ENCODE results near the gene BTBD9.

Gene BTBD9

DNA sequence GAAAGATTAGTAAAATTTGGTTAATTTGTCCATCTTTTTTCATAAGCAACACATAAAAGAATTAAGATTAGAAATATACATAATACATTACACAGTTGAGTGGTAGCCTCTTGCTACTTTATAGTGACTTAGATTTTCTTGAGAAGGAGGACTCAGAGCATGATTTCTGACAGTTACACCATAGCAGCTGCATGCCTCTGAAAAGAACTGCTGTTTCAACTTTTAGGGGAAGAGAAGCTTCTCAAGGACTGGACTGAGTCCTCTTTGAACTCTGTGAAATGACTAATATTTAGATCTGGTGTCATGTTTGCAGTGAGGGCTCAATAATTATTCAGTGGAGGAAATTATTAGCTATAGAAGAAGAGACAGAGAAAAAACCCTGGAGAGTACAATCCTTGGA, 272.5 kb downstream of the BTBD9 start:
- Histone ChIP-seq H3K27ac (no peak overlapping the region), H3K9ac (ENCODE audit: insufficient read length) (no peak overlapping the region), H3K36me3 (ENCODE audit: insufficient read depth, low read length) (no peaks in the 10 kb centered on the region), H3K4me3 (no peak overlapping the region), H3K9me3 (ENCODE audit: low read depth, low read length) (no peaks in the 10 kb centered on the region)
- DNase-seq (ENCODE audit: low read depth, low spot score), result no peak
- no peak for TF ChIP-seq EZH2 (IDR thresholded peaks at IDR 0.05)

- no peaks in the 10 kb centered on the region for H3K36me3 ChIP-seq (ENCODE audit: insufficient read depth, low read length)
- H3K4me3 ChIP-seq, result no peak overlapping the region
- no peak for TF ChIP-seq EZH2 (IDR thresholded peaks at IDR 0.05)
- TF ChIP-seq FOXP2 (optimal IDR thresholded peaks at IDR 0.05; ENCODE audit: control extremely low read depth, extremely low read length, insufficient read depth), result no peak
- TF ChIP-seq POLR2AphosphoS5 (IDR thresholded peaks at IDR 0.05; ENCODE audit: borderline replicate concordance, low read depth, low read length), result no peak
- no peaks in the 10 kb centered on the region for H3K9me3 ChIP-seq (ENCODE audit: low read depth, low read length)
- H3K9ac ChIP-seq (ENCODE audit: insufficient read length), result no peak overlapping the region
- DNase-seq (ENCODE audit: low read depth, low spot score), result no peak
- H3K27ac ChIP-seq, result no peak overlapping the region
Measured at GRCh38 chr6:38366234-38366633, 273.5 kb downstream of the BTBD9 start.

- no peaks in the 10 kb centered on the region for H3K36me3 ChIP-seq (ENCODE audit: insufficient read depth, low read length)
- no peak for DNase-seq (ENCODE audit: low read depth, low spot score)
- TF ChIP-seq FOXP2 (optimal IDR thresholded peaks at IDR 0.05; ENCODE audit: control extremely low read depth, extremely low read length, insufficient read depth) (no peak), POLR2AphosphoS5 (IDR thresholded peaks at IDR 0.05; ENCODE audit: borderline replicate concordance, low read depth, low read length) (no peak), EZH2 (IDR thresholded peaks at IDR 0.05) (no peak)
- H3K27ac ChIP-seq, result no peak overlapping the region
- H3K4me3 ChIP-seq, result no peak overlapping the region
- H3K9ac ChIP-seq (ENCODE audit: insufficient read length), result no peak overlapping the region
- H3K9me3 ChIP-seq (ENCODE audit: low read depth, low read length), result no peaks in the 10 kb centered on the region
Measured at GRCh38 chr6:38364775-38365174, 275.0 kb downstream of the BTBD9 start.

- TF ChIP-seq FOXP2 (optimal IDR thresholded peaks at IDR 0.05; ENCODE audit: control extremely low read depth, extremely low read length, insufficient read depth) (no peak), EZH2 (IDR thresholded peaks at IDR 0.05) (no peak), POLR2AphosphoS5 (IDR thresholded peaks at IDR 0.05; ENCODE audit: borderline replicate concordance, low read depth, low read length) (no peak)
- 0 out of 2 replicates have a peak overlapping the region, but pooled peaks have one; percentile 46 for H3K27ac ChIP-seq
Measured at GRCh38 chr6:38364127-38364526, 275.6 kb downstream of the BTBD9 start.

DNA sequence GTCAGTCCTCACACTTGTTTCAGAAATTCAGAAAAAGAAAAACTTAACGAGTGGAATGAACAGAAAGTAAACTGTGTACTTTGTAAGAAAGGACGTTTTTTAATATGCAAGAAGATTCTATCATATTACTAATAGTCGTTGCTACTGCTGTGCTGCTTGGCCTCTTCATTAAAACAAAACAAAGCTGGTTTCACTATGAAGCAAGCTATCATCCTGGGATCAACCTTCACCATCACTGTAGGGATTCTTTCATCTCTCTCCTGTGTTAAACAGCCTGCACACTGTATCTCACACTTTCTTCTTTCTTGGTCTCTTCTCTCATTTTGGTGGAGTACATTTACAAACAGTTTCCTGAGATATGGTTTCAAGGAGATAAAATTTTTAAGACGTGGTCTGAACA, 284.2 kb downstream of the BTBD9 start:
- Histone ChIP-seq H3K9me3 (ENCODE audit: low read depth, low read length) (no peaks in the 10 kb centered on the region), H3K4me3 (no peak overlapping the region), H3K9ac (ENCODE audit: insufficient read length) (no peak overlapping the region), H3K36me3 (ENCODE audit: insufficient read depth, low read length) (no peaks in the 10 kb centered on the region), H3K27ac (no peak overlapping the region)
- no peak for DNase-seq (ENCODE audit: low read depth, low spot score)
- TF ChIP-seq POLR2AphosphoS5 (IDR thresholded peaks at IDR 0.05; ENCODE audit: borderline replicate concordance, low read depth, low read length) (no peak), EZH2 (IDR thresholded peaks at IDR 0.05) (no peak), FOXP2 (optimal IDR thresholded peaks at IDR 0.05; ENCODE audit: control extremely low read depth, extremely low read length, insufficient read depth) (no peak)

More at GRCh38 chr6:38364127-38364526, 275.6 kb downstream of the BTBD9 start:
- Histone ChIP-seq H3K9ac (ENCODE audit: insufficient read length) (no peak overlapping the region), H3K4me3 (peak overlapping the region; percentile 51; the same call in 1 of the 2 replicates), H3K9me3 (ENCODE audit: low read depth, low read length) (no peaks in the 10 kb centered on the region), H3K36me3 (ENCODE audit: insufficient read depth, low read length) (no peaks in the 10 kb centered on the region)
- DNase-seq (ENCODE audit: low read depth, low spot score), result peak; percentile 42

- H3K9ac ChIP-seq (ENCODE audit: insufficient read length), result no peak overlapping the region
- no peak overlapping the region for H3K4me3 ChIP-seq
- no peak for DNase-seq (ENCODE audit: low read depth, low spot score)
- no peak overlapping the region for H3K27ac ChIP-seq
- no peak for TF ChIP-seq FOXP2 (optimal IDR thresholded peaks at IDR 0.05; ENCODE audit: control extremely low read depth, extremely low read length, insufficient read depth)
- TF ChIP-seq POLR2AphosphoS5 (IDR thresholded peaks at IDR 0.05; ENCODE audit: borderline replicate concordance, low read depth, low read length), result no peak
- TF ChIP-seq EZH2 (IDR thresholded peaks at IDR 0.05), result no peak
- no peaks in the 10 kb centered on the region for H3K9me3 ChIP-seq (ENCODE audit: low read depth, low read length)
- no peaks in the 10 kb centered on the region for H3K36me3 ChIP-seq (ENCODE audit: insufficient read depth, low read length)
Measured at GRCh38 chr6:38354905-38355304, 284.8 kb downstream of the BTBD9 start.

GRCh38 chr6:38354037-38354381, 285.7 kb downstream of the BTBD9 start:
- Histone ChIP-seq H3K4me3 (no peak overlapping the region; the same call in 1 of the 2 replicates), H3K36me3 (ENCODE audit: insufficient read depth, low read length) (no peaks in the 10 kb centered on the region), H3K9me3 (ENCODE audit: low read depth, low read length) (no peaks in the 10 kb centered on the region), H3K27ac (0 out of 2 replicates have a peak overlapping the region, but pooled peaks have one; percentile 47), H3K9ac (ENCODE audit: insufficient read length) (no peak overlapping the region)
- no peak for DNase-seq (ENCODE audit: low read depth, low spot score)
- no peak for TF ChIP-seq FOXP2 (optimal IDR thresholded peaks at IDR 0.05; ENCODE audit: control extremely low read depth, extremely low read length, insufficient read depth)
- TF ChIP-seq POLR2AphosphoS5 (IDR thresholded peaks at IDR 0.05; ENCODE audit: borderline replicate concordance, low read depth, low read length), result no peak
- TF ChIP-seq EZH2 (IDR thresholded peaks at IDR 0.05), result no peak

GRCh38 chr6:38353310-38354036, 286.3 kb downstream of the BTBD9 start:
- Histone ChIP-seq H3K27ac (peak overlapping the region; percentile 47; the same call in 1 of the 2 replicates), H3K9ac (ENCODE audit: insufficient read length) (no peak overlapping the region), H3K9me3 (ENCODE audit: low read depth, low read length) (no peaks in the 10 kb centered on the region), H3K4me3 (peak overlapping the region; percentile 55), H3K36me3 (ENCODE audit: insufficient read depth, low read length) (no peaks in the 10 kb centered on the region)
- no peak for DNase-seq (ENCODE audit: low read depth, low spot score)
- TF ChIP-seq FOXP2 (optimal IDR thresholded peaks at IDR 0.05; ENCODE audit: control extremely low read depth, extremely low read length, insufficient read depth) (no peak), EZH2 (IDR thresholded peaks at IDR 0.05) (no peak), POLR2AphosphoS5 (IDR thresholded peaks at IDR 0.05; ENCODE audit: borderline replicate concordance, low read depth, low read length) (no peak)

DNA sequence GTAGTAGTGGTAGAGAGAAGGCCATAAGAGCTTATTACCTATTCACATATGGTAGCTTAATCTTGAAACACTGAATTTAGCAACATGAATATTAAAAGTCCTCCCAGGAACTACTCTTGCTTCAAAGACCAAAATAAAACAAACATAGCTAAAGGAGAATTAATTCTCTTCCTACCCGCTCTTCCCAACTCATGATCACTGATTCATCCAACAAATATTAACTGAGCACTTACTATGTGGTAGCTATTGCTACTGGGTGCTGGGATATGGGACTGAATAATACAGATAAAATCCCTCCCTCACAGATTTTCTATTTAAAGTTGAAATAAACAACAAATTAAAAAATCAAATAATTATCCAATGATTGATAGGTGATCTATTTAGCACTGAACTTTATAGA, 287.1 kb downstream of the BTBD9 start:
- no peak for TF ChIP-seq POLR2AphosphoS5 (IDR thresholded peaks at IDR 0.05; ENCODE audit: borderline replicate concordance, low read depth, low read length)
- no peak for TF ChIP-seq FOXP2 (optimal IDR thresholded peaks at IDR 0.05; ENCODE audit: control extremely low read depth, extremely low read length, insufficient read depth)
- no peak for TF ChIP-seq EZH2 (IDR thresholded peaks at IDR 0.05)
- H3K4me3 ChIP-seq, result no peak overlapping the region
- no peak overlapping the region for H3K9ac ChIP-seq (ENCODE audit: insufficient read length)
- H3K27ac ChIP-seq, result no peak overlapping the region
- no peaks in the 10 kb centered on the region for H3K9me3 ChIP-seq (ENCODE audit: low read depth, low read length)
- DNase-seq (ENCODE audit: low read depth, low spot score), result no peak
- no peaks in the 10 kb centered on the region for H3K36me3 ChIP-seq (ENCODE audit: insufficient read depth, low read length)
